Measurements from ENCODE around the gene MYEOV. TPM values are rescaled to one million over a fixed set of nuclear protein-coding genes. Genes with fewer than 3 reads are reported as not detected.

Gene MYEOV
- total RNA-seq, 1 donor from 2014 or later = 0.72 TPM

DNA sequence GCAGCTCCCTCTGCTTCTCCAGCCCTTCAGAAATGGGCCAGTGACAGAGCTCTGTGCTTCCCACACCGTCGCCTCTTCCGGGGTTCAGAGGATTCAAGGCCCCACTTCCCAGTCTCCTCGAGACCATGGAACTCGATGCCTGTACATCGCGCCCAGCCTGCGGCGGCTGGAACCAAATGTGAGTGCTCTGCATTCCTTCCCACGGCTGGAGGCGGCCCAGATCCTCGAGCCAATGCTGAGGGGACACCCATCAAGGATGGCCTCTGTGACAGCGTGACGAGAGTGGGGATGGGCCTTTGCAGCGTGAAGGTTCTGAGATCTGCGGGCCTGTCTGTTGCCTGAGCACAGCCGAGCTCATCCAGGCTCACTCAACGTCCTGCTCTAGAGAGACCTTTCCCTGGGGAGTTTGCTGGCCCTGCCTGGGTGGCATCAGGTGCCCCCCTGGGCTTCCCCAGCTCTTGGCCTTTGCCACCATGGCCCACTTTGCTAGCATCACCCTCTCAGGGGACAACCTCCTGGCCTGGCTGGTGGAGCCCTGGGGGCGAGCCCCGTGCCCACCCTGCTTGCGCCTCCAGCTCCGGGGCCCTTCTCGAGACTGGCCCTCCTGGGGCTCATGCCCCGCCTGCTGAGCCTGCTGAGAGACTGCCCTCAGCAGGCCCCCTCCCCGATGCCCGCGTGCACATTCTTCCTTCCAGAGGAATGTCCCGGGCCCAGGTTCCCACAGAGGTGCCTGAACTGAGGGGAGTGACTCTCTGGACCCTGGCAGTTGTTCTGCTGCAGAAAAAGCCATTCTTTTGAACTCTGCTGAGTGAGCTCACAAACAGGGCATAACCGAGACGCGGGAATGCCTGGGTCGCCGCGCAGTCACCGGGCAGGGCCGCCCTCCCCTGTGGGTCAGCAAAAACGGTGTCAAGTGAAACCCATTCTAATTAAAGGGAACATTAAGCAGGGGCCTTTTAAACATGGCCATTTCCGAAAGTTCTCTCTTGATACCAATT lies 7.3 kb upstream of the MYEOV start:
- DNase-seq (ENCODE audit: low spot score) = no peak

DNA sequence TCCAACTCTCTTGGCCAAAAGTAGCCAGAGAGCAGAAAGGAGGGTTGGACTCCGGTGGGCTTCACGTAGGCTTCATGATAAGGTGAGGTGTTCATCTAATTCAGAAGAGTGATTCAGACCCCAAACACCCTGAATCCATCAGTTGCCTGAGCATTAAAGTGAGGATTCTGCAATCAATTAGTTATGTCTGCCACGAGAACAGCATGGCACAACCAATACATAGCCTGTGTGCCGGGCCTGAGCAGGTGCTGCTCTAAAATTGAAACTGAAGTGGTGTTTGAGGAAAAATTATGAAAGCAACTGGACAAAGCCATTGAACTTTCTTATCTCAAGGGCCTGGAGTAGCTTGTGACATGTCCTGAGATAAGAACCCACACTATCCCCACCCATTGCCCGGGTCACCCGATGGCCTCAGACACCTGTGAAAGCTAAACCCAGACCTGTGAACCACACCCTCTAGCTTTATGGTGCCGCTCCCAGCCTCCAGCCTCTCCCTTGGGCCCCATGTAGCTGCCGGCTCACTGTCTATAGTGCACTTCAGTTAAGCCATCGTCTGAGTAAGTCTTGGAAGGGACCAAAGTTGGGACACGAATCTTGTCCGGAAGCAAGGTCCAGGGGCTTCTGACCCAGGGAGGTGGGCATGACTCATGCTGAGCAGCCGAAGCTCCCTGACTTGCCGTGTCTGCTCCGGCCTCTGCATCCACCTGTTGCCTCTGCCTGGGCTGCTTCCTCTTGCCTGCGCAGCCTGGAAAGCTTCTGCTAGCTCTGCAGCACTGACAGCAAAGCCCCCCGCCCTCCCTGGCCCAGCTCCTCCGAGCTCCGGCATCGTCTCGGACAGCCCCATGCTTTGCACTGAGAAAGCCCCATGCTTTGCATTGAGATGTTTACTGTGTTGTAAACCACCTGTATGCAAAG lies 5.7 kb upstream of the MYEOV start:
- DNase-seq (ENCODE audit: low spot score) = no peak

DNA sequence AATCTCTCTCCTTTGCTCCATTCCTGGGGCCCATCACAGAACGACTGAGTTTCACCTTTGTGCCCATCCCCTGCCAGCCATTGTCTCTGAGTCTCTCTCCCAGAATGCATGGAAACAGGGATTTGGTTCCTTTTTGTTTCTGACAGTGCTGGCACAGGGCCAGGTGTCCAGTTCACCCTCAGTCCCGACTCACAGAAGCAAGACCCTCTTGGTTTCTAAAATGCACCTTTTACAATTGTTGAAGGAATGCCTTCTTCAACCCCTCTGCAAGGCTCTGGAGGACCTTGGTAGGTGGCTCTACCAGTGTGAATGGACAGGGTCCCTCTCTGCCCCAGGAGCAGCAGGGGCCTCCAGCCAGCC lies 5.1 kb upstream of the MYEOV start:
- DNase-seq (ENCODE audit: low spot score) = no peak

DNA sequence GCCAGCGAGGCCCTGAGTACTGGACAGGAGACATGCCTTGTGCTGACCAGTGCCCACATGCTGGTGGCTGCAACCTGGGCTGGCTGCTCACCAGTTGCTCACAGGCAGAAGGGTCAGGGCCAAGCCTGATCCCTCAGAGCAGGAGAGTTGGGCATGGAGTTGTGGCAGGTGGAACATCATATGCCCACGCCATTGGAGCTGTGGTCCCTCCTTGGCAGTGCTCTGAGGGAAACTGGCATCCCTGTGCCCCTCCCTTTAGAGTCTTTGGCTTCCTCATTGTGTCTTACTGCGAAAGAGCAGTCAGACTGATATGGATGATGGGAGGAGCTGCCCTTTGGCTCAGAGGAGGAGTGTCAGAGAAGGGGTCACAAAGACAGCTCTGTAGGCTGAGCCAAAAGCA lies 3.1 kb upstream of the MYEOV start:
- no peak for DNase-seq (ENCODE audit: low spot score)

DNA sequence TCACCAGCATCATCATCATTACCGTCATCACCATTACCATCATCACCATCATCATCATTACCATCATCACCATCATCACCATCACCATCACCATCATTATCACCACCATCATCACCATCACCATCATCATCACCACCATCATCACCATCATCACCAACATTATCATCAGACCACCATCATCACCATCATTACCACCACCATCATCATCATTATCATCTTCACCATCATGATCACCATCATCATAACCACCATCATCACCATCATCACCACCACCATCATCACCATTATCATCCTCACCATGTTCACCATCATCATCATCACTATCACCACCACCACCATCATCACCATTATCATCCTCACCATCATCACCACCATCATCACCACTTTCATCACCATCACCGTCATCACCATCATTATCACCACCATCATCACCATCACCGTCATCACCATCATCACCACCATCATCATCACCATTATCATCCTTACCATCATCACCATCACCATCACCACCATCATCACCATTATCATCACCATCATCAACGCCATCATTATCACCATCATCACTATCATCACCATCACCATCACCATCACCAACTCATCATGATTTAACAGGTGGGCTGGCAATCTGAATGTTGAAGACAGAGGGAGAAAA lies 2.4 kb upstream of the MYEOV start:
- no peak for DNase-seq (ENCODE audit: low spot score)

DNA sequence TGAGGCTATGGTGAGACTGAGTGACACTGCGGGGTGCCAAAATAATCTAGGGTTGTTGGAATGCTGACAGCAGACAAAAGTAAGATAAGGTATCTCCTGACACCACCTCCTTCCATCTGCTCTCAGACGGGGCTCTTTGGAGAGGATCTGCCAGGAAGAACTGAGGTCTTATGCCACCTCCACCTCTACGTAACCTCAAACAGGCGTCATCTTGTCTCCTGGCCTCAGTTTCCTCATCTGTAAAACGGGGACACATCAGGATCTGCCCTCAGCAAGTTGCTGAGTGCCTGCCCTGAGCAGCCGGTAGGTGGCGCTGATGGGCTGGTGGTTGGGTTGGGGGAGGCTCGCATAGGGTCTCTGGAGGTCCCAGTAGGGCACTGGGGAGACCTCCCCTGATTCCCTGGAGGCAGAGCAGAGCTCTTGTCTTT lies 1.7 kb upstream of the MYEOV start:
- no peak for DNase-seq (ENCODE audit: low spot score)

DNA sequence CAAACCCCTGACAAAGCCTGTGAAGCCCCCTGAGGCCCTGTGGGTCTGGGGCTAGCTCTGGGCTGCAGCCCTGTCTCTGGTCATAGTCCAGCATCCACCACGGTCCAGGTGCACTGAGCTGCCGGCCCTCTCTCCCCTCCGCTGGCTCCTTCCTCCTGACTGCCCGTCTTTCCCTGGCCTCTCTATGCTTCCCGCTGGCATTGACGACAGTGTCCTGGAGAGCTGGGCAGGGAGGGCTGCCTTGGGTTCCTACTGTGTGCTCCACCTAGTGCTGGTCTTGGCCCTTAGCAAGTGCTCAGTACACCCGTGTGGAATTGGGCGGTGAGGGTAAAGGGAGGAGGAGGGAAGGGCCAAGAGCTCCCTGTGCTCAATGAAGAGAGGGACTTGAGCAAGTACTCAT lies 868 bp upstream of the MYEOV start:
- DNase-seq (ENCODE audit: low spot score) = no peak

DNA sequence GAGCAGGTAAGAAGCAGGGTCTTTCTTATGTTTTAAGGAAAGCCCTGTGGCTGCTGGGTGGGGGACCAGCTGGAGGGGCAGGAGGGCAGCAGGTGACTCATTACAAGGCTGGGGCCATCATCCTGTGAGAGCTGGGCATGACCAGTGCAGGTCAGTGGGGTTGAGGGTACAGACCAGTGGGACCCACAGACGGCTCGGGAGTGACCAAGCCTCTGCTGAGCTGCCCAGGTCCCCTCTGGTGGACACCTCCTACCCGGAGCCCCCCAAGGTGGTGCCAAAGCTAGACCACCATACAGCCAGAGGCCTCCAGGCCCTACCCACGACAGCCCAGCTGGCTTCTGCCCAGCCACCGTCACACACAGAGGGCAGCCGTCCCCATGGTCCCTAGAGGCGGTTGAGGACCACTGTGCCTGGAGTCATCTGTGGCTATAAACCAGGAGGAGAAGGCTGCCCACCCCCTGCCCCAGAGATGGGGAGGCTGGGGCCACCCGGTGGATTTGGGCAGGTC lies 670 bp downstream of the MYEOV start:
- no peak for DNase-seq (ENCODE audit: low spot score)

DNA sequence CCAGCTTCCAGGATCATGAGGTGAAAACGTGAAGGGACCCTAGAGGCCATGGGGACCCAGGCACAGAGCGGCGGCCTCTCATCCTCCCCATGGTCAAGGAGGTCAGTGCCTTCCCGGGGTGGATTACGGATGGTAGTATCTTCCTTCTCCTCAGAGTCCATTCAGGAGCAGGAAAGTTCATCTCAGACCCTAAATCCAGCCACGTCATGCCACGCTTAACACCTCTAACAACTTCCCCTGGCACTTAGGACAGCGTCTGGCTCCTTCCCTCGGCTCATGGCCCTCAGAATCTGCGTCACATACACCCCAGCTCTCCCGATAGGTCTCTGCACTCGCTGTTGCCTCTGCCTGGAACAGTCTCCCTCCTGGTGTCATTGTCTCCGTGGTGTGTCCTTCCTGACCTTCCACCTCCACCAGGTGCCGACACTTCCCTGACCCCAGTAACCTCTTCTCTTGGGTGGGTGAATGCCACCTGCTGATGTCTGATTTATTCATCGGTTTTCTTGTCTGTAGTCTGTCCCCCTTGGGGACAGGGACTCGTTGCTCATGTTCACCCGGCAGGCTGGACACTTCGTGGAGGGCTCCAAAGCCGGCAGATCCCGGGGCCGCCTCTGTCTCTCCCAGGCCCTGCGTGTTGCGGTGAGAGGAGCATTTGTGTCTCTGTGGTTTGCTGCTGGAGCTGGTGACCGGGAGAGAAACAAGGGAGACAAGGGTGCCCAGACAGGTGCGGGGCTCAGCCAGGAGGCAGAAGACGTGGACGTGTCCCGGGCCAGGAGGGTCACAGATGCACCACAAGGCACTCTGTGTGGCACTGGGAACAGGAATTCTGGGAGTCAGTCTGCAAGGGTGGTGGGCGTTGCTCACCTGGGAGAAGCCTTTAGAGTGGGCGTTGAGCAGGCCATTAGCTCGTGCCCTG lies 1.4 kb downstream of the MYEOV start:
- DNase-seq (ENCODE audit: low spot score) = no peak

DNA sequence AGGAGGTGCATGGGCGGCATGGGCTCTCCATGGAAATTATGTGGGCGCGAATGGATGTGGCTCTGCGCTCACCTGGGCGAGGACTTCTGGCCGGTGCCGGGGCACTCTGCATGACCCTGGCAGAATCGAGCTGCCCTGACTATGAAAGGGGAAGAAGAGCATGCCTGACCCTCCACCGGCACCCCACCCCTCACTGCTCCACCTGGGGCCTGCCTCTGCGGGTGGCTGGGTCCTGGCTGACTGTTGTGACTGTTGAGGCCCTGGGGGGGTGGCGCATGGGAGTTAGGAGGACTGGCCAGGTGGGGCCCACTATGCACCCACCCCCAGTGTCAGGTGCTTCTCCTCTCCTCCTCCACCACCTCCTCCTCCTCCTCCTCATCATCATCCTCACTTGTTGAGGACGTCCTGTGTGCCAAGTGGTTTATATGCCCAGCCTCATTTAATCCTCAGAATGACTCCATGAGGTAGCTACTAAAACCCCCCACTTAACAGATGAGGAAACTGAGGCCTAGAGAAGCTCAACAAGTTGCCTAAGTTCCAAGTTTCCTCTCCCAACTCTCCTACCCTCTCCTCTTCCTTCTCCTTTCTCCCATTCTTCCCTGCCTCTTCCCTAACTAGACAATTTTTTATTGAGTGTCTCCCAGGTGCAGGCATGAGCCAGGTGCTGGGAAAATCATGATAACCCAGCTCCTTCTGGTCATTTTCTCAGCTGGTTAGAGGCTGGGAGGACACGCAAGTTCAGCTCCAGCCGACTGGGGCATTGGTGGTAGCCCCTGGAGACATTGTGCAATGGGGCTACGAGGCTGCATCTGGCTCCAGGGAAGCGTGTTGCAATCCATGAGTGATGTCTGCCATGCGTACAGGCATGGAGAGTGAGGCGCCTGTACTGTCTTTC lies 2.3 kb downstream of the MYEOV start:
- no peak for DNase-seq (ENCODE audit: low spot score)

DNA sequence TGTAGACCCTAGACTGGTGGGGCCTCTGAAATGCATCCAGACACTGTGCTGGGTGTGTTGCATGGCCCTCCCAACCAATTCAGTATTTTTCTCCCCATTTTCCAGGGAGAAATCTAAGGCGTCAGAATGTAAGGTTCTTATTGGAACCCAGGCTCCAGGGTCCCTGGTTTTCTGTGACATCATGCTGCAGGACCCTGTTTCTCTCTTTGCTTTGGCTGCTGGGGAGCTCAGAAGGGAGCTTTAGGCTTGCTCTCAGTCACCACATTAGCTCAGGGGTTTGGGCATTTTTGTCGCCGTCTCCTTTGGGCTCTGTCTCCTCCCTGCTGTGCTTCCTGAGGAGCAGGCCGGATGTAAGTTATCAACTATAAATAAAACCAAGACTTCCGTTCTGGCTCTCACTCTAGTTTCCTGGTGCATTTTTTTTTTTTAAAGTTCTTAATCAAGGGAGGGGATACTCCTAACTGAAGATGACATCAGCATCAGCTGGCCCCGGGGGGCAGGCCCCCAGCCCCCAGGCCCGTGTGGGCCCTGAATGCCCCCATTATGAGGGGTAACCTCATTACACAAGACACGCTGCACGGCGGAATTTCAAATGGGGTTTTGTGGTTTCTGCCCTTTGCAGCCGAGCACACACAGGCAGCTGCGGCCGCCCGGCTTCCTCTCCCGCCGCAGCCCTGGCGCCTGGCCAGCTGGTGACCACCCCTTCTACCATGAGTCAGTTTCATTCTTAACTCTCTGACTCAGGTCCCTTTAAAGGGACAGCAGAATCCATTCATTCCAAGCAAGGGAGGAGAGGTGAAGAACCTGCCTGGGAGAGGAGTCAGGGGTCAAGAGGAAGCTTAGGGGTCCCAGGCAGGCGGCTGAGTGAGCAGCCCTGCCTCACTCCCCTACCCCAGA lies 3.2 kb downstream of the MYEOV start:
- DNase-seq (ENCODE audit: low spot score) = peak; percentile 92

DNA sequence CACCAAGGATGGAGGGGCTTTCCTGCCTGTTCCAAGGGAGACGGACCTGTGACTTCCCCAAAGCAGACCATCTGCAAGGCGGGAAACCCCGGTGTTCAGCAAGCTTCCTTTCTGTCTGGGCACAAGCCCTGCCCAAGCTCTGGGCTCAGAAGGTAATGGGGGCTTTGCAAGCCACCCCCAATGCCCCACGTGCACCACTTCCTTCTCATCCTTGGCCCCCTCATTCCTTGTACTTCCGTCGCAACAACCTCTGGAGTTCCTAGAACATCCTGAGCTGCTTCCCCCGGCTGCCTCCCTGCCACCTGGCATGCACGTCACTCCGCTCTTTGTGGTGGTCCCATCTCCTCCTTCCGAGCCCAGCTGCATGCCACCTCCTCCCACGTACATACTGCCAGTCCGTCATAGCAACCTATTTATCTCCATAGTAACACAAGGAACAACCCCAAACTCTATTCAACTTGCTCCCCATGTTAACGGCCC lies 3.9 kb downstream of the MYEOV start:
- no peak for DNase-seq (ENCODE audit: low spot score)

DNA sequence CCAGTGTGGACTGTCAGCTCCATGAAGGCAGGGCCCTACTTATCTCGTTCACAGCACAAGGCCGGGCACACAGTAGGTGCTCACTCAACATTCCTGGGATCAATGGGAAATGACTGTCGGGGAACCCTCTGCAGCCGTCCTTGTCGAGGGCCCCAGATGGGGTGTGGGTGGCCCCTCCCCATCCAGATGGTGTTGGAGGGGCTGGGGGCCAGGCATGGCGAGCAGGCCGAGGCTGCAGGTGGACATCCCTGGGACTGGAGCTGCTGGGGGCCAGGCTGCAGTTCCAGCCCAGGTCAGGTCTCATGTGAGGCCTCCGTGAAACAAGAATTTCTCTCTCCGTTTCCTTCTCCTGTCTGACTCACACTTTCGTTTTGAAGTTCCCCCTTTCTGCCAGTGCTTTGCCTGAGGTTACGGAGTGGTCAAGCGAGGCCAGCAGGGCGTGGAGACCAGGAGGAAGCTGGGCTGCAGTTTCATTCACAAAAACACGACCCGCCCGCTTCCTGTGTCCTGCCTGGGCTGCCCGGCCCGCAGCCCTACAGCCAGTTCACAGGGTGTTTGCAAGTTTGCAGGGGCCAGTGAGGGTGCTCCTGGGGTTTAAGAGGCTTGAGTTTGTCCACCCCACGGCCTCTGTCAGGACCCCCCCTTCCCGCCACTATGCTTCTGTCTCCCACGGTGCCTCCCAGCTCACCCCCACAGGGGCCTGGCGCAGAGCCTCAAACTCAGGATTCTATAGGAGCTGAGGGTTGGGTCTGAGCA lies 4.5 kb downstream of the MYEOV start:
- peak; percentile 73 for DNase-seq (ENCODE audit: low spot score)

DNA sequence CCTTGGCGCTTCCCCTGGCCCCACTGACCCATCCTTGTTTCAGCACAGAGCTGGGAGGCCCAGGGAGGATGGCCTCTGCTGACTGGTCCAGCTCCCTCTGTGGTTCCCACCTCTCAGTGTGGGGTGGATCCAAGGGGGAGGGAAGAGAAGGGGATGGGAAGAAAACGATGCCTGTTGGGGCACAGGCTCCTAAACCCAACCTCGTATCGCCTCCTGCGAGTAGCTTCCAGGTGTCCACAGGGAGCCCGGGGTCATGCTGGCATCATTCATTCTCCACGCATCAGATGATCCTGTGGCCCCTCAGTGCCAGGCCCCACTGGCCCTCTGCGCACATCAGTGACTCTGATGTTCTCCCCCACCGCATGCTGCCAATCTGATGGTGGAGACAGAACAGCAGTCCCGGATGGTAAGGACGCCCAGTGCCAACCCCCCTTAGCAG lies 5.1 kb downstream of the MYEOV start:
- no peak for DNase-seq (ENCODE audit: low spot score)

DNA sequence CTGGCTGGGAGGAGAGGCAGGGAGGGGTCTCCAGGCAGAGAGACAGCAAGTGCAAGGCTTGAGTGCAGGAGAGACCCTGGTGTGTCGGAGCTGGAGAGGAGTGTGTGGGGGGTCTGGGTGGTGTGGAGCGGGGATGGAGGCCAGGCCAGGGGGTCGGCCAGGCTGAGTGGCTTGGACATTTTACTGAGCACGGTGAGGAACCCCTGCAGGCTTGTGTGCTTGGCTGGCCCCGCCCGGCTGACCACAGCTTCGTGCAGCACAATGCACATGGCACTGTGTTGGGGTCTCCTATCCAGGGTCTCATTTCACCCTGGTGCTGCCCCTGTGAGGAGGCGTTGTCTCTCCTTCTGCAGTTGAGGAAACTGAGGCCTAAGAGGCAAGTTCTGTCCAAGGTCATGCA lies 5.6 kb downstream of the MYEOV start:
- no peak for DNase-seq (ENCODE audit: low spot score)

DNA sequence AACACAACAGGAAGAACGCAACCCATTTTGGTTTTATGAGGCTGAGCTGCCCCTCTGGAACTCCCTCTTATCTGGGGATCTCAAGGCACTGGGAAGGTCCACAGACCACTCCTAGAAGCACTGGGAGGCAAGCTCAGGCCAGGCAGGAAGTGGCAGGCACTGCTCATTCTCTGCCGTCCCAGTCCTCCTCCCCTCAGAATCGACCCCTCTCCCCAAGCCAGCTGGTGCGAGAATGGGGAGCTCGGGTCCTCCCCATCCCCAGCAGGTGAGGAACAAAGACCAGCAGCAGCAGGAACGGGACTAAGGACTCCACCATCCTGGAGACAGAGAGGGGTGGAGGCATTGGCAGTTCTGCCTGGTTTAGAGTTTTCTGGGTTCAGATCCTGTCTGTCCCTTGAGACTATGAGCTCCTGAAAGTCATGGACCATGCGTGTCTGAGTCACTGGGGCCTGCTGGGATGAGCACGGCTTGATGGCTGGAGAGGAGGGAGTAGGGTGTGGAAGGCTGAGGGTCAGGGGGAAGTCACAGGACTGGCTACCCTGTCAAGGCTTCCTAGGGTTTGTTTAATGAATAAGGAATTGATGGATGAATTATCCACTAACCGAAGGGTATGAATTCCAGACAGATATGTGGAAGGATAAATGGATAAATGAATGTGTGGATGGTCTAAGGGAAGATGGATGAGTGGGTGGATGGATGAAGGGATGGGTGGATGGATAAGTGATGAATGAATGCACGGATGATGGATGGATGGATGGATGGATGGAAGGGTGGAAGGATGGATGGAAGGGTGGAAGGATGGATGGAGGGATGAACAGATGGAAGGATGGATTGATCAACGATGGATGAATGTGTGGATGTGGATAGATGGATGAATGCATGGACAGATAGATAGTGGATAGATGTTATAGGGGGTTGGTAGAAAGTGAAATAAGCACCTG lies 6.4 kb downstream of the MYEOV start:
- DNase-seq (ENCODE audit: low spot score) = no peak

DNA sequence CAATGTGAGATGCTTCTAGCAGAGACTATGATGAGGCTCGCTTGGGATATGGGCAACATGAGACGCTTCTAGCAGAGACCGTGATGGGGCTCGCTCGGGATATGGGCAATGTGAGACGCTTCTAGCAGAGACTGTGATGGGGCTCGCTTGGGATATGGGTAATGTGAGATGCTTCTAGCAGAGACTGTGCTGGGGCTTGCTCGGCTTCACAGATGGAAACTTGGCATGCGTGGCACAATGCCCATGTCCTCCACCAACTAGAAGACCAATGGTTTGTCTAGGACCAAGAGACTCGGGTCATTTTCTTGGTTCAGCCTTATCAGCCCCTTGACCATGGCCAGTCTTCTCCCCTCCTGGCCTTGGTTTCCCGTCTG lies 7.1 kb downstream of the MYEOV start:
- DNase-seq (ENCODE audit: low spot score) = no peak
